Measurements from ENCODE around the gene TMEM74B. TPM values are rescaled to one million over a fixed set of nuclear protein-coding genes. Genes with fewer than 3 reads are reported as not detected.
A peak's percentile ranks its signal among the peaks of the same experiment; 100 is the strongest.

Gene TMEM74B
- total RNA-seq, 3 donors from 2014 or later, result 0.38 to 2.6 (median 2.1) TPM

DNA sequence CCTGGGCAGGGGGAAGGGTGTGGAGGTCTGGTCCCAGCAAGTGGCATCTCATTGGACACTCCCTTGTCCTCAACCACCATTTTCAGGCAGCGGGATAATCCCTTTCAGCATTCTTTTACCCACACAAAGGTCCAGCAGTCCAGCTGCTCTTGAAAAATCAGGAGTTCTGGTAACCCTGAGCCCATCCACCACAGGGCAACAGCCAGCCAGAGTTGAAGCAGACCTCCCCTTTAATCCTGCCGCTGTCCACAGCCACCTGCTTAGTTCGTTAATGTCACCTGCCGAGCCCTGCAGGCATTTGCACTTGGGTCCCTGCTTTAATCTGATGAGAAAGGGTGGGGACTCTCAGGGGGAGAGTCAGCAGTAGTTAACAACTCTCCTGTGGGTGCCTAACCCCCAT is 11.1 kb downstream of the TMEM74B start:
- no peak for DNase-seq
- Histone ChIP-seq H3K4me1 (ENCODE audit: low read depth) (no peaks in the 10 kb centered on the region), H3K4me3 (no peak overlapping the region), H3K9me3 (no peaks in the 10 kb centered on the region), H3K36me3 (ENCODE audit: low read depth) (no peaks in the 10 kb centered on the region)
- no peak for TF ChIP-seq CTCF (IDR thresholded peaks at IDR 0.05)
- ATAC-seq, result no peak
- intact Hi-C loops (cut with DNase I, micrococcal nuclease), result no loop called here

DNA sequence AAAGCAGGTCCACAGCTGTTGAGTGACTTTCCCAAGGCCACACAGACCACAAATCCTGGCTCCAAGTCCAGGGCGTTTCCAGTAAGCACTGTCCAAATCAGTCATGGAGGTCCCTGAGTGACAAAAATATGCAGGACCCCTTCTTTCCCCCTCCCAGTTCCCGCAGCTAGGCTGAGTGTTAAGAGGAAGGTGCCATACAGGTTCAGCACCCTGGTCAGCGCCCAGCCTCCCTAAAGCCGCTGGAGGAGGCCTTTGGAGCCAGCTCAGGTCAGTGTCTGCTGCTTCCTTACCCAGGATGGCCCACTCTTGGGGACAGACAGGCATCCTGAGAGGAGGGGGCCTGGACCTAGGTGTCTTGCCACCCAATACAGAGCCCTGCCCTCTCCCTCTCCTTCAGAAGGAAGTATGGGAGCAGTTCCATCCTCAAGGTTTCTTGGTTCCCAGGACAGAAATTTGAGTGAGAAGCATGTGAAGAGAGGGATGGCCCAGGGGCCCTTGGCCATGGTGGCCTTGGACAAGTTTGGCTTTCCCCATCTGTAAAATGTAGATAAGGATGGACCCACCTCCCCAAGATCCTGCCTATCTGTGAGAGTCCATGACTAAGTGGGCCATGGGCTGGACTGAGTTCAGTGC is 13.2 kb downstream of the TMEM74B start:
- ATAC-seq (peak; percentile 49), DNase-seq (peak in 2 of 3 donors; percentile 41 to 43)
- TF ChIP-seq CTCF (IDR thresholded peaks at IDR 0.05), result no peak
- Histone ChIP-seq H3K9me3 (no peaks in the 10 kb centered on the region), H3K4me3 (no peak overlapping the region), H3K4me1 (ENCODE audit: low read depth) (no peaks in the 10 kb centered on the region), H3K36me3 (ENCODE audit: low read depth) (no peaks in the 10 kb centered on the region)
- intact Hi-C loops (cut with DNase I, micrococcal nuclease), result no loop called here

- TF ChIP-seq CTCF (IDR thresholded peaks at IDR 0.05), result no peak
- Histone ChIP-seq H3K4me1 (ENCODE audit: low read depth) (no peaks in the 10 kb centered on the region), H3K4me3 (no peak overlapping the region), H3K36me3 (ENCODE audit: low read depth) (no peaks in the 10 kb centered on the region), H3K9me3 (no peaks in the 10 kb centered on the region)
- intact Hi-C loops (cut with DNase I, micrococcal nuclease), result no loop called here
- ATAC-seq (no peak), DNase-seq (no peak)
Measured at GRCh38 chr20:1169224-1169623, 15.6 kb downstream of the TMEM74B start.

- TF ChIP-seq CTCF (IDR thresholded peaks at IDR 0.05), result no peak
- DNase-seq (no peak), ATAC-seq (no peak)
- no peaks in the 10 kb centered on the region for H3K36me3 ChIP-seq (ENCODE audit: low read depth)
- intact Hi-C loops (cut with DNase I, micrococcal nuclease), result no loop called here
- no peaks in the 10 kb centered on the region for H3K4me1 ChIP-seq (ENCODE audit: low read depth)
- no peaks in the 10 kb centered on the region for H3K9me3 ChIP-seq
- no peak overlapping the region for H3K4me3 ChIP-seq
Measured at GRCh38 chr20:1166948-1167720, 17.6 kb downstream of the TMEM74B start.

DNA sequence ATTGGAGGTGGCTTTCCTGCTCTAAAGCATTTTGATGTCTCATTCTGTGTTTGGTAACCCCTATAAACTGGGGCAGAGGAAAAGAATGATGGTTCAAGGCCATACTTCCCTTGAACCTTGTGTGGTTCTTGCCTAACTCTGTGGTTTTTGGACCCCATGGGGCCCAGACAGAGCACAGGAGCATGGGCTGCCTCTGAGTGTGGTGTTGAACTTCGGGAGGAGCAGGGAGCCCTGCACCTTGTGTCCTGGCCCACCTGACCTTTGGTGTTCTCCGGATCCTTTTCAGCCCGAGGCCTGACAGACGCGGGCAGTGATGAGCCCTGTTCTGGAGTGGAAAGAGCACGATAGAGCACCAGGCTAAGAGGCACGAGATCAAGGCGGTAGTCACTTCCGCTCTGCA is 18.8 kb downstream of the TMEM74B start:
- intact Hi-C loops (cut with DNase I, micrococcal nuclease), result no loop called here
- Histone ChIP-seq H3K36me3 (ENCODE audit: low read depth) (no peaks in the 10 kb centered on the region), H3K9me3 (no peaks in the 10 kb centered on the region), H3K4me1 (ENCODE audit: low read depth) (no peaks in the 10 kb centered on the region), H3K4me3 (no peak overlapping the region)
- ATAC-seq (no peak), DNase-seq (no peak)
- TF ChIP-seq CTCF (IDR thresholded peaks at IDR 0.05), result no peak
